Fibroblast of mammary gland (primary cell): Measurements from ENCODE around the gene TRMU.

ENCODE experiments used
- DNase-seq: peaks from one replicate; pipeline ENCODE4 v3.0.0-alpha.2; 2010; ENCODE audit warnings: low read depth
- H3K4me3 ChIP-seq: 2 replicates; pipeline ENCODE4 v1.5.1; 2011; ENCODE audit warnings: low read depth, mild to moderate bottlenecking, low read length, moderate library complexity; ENCODE audit not compliant: control insufficient read depth
- CTCF ChIP-seq: conservative IDR thresholded peaks from 2 replicates; pipeline ENCODE4 v1.5.1; 2011; ENCODE audit warnings: low read depth, low read length, inconsistent platforms; ENCODE audit not compliant: control insufficient read depth, insufficient read depth

The TRMU gene

GRCh38 chr22:46347646-46348045, 12.1 kb downstream of the TRMU start:
- DNase-seq = no peak
- H3K4me3 ChIP-seq = no peak overlapping the region
- TF ChIP-seq CTCF = no peak

GRCh38 chr22:46348099-46348695, 12.7 kb downstream of the TRMU start:
- no peak for DNase-seq
- no peak for TF ChIP-seq CTCF
- H3K4me3 ChIP-seq = no peak overlapping the region

- DNase-seq = no peak
Observed at GRCh38 chr22:46349238-46349637, 13.7 kb downstream of the TRMU start.

GRCh38 chr22:46349681-46350080, 14.2 kb downstream of the TRMU start:
- no peak overlapping the region for H3K4me3 ChIP-seq
- no peak for TF ChIP-seq CTCF
- no peak for DNase-seq

More at GRCh38 chr22:46349238-46349637, 13.7 kb downstream of the TRMU start:
- no peak overlapping the region for H3K4me3 ChIP-seq
- no peak for TF ChIP-seq CTCF

GRCh38 chr22:46350121-46350520, 14.6 kb downstream of the TRMU start:
- no peak for DNase-seq
- TF ChIP-seq CTCF = no peak

GRCh38 chr22:46350646-46351045, 15.1 kb downstream of the TRMU start:
- H3K4me3 ChIP-seq = no peak overlapping the region
- TF ChIP-seq CTCF = no peak
- no peak for DNase-seq

More at GRCh38 chr22:46350121-46350520, 14.6 kb downstream of the TRMU start:
- H3K4me3 ChIP-seq = no peak overlapping the region
